SK-N-SH (cell line): ENCODE results near the gene AP2A2.

Experiments used
- CTCF ChIP-seq: fragments of 200-600 bp; sonication (generic); IDR thresholded peaks from 2 replicates; pipeline ENCODE4 v1.6.1; 2017; ENCODE audit warnings: antibody characterized with exemption, mild to moderate bottlenecking, moderate library complexity
- GABPA ChIP-seq: IDR thresholded peaks from 2 replicates; pipeline ENCODE4 v1.4.0; 2012; ENCODE audit warnings: low read depth, mild to moderate bottlenecking
- IRF3 ChIP-seq: fragments of 150-350 bp; IDR thresholded peaks from 2 replicates; pipeline ENCODE4 v1.6.1; 2016; ENCODE audit warnings: mild to moderate bottlenecking, low read depth, low read length
- RAD21 ChIP-seq: IDR thresholded peaks from 2 replicates; pipeline ENCODE4 v1.6.1; 2012; ENCODE audit warnings: mild to moderate bottlenecking, low read length
- REST ChIP-seq: IDR thresholded peaks from 2 replicates; pipeline ENCODE4 v1.6.1; 2012; ENCODE audit warnings: mild to moderate bottlenecking, low read depth, low read length, moderate library complexity
- USF1 ChIP-seq: IDR thresholded peaks from 2 replicates; pipeline ENCODE4 v1.4.0; 2012; ENCODE audit warnings: low read depth, borderline replicate concordance
- ZBTB33 ChIP-seq: IDR thresholded peaks from 2 replicates; pipeline ENCODE4 v1.4.0; 2012; ENCODE audit warnings: low read depth, borderline replicate concordance

- TF ChIP-seq REST: no peak
- TF ChIP-seq USF1: no peak
- no peak for TF ChIP-seq CTCF
- TF ChIP-seq GABPA: no peak
- TF ChIP-seq RAD21: no peak
- TF ChIP-seq IRF3: no peak
- no peak for TF ChIP-seq ZBTB33
Observed at GRCh38 chr11:962688-963087, 37.0 kb downstream of the AP2A2 start.
